Heart left ventricle (tissue), 16 donors: Measurements from ENCODE around the gene TRPM2. TPM values are rescaled to one million over a fixed set of nuclear protein-coding genes. Genes with fewer than 3 reads are reported as not detected.

ENCODE experiments used
- ATAC-seq, 4 donors: fragments of 200-7000 bp; cut with Tn5 transposase; one replicate each; pipeline ENCODE4 v1.9.1; 2020 to 2022; ENCODE audit warnings: moderate library complexity in 4 of 4, mild to moderate bottlenecking in 3 of 4, moderate number of reproducible peaks in 1 of 4
- DNase-seq, 5 donors: peaks; one replicate each; pipeline ENCODE4 v3.0.0-alpha.2; 2020
- H3K27ac ChIP-seq, 12 donors: fragments of 200-600 bp; sonication (generic) in 4 of 12; one replicate each; pipeline versions ENCODE4 v1.5.0 to v1.8.0; 2016 to 2022; ENCODE audit warnings: mild to moderate bottlenecking in 2 of 12
- H3K27me3 ChIP-seq, 9 donors: fragments of 200-600 bp; sonication (generic) in 2 of 9; one replicate each; pipeline versions ENCODE4 v1.5.1 to v1.8.0; 2016 to 2022; ENCODE audit warnings: mild to moderate bottlenecking in 3 of 9
- H3K36me3 ChIP-seq, 9 donors: fragments of 200-600 bp; sonication (generic) in 2 of 9; one replicate each; pipeline versions ENCODE4 v1.5.0 to v1.8.0; 2018 to 2022; ENCODE audit warnings: mild to moderate bottlenecking in 2 of 9
- H3K4me1 ChIP-seq, 12 donors: fragments of 200-600 bp; sonication (generic) in 4 of 12; one replicate each; pipeline versions ENCODE4 v1.5.0 to v1.8.0; 2016 to 2022; ENCODE audit warnings: mild to moderate bottlenecking in 3 of 12
- H3K4me3 ChIP-seq, 12 donors: fragments of 200-600 bp; sonication (generic) in 4 of 12; one replicate each; pipeline versions ENCODE4 v1.5.0 to v1.8.0; 2017 to 2022; ENCODE audit warnings: mild to moderate bottlenecking in 9 of 12, moderate library complexity in 4 of 12
- H3K9me3 ChIP-seq, 12 donors: fragments of 200-600 bp; sonication (generic) in 4 of 12; one replicate each; pipeline versions ENCODE4 v1.5.0 to v1.8.0; 2016 to 2022; ENCODE audit warnings: mild to moderate bottlenecking in 1 of 12
- POLR2A ChIP-seq, 2 donors: fragments of 450-650 bp; IDR thresholded peaks; one replicate each; pipeline ENCODE4 v1.6.1; 2017; ENCODE audit warnings: antibody characterized with exemption in 2 of 2, mild to moderate bottlenecking in 2 of 2, moderate library complexity in 2 of 2
- WGBS, 4 donors: extraction: QIAGEN DNeasy Blood & Tissue Kit in 2 of 4; methylation state at CpG; one replicate each; pipeline versions ENCODE4 v1.1.5 to v1.1.7; 2013 to 2018; 5-methylcytosine and 5-hydroxymethylcytosine counted together
- intact Hi-C, 10 donors: fragments of 100-400 bp; cut with DNase I; formaldehyde crosslinking; loops; one replicate each; pipeline versions ENCODE4 v1.11.1 to v1.14.2; 2022
- polyA plus RNA-seq, 2 donors: library from polyadenylated mRNA; stranded (reverse); fragments of 200-250 nt; gene quantifications; one replicate each; pipeline ENCODE4 v1.2.3, GENCODE V29; 2013
- total RNA-seq, 9 donors: library from RNA; depleted of rRNA in 2 of 9; stranded (reverse); fragments of >200 nt in 2 of 9; fragmentation: NEBNext Ultra II Directional in 3 of 9; extraction: Animal tissue kit (Norgen Biotek cat#: 25700) in 3 of 9; gene quantifications; one replicate each; pipeline versions ENCODE4 v1.1.0 to v1.2.4, GENCODE V29; 2016 to 2023
- TF ChIP-seq, protein P1 (sequence below), 12 donors: fragments of 200-600 bp; sonication (generic) in 4 of 12; IDR thresholded peaks; one replicate each; pipeline versions ENCODE4 v1.5.0 to v1.8.0; 2018 to 2022; ENCODE audit warnings: antibody characterized with exemption in 12 of 12, mild to moderate bottlenecking in 5 of 12
- donor health status: ischemic (EF 13 %, LVEDD 7.1; RV severe dilation, severe dysfunction).
- donor health status: healthy with polysubstance abuse.
- donor health status: DM: no; HTN: yes; CAD: no.
- donor health status: DM: no; HTN: no; CAD: no.
- donor health status: ischemic (EF 25% LVEDD 6.9; RV normal size, moderate dysfunction).
- donor health status: ischemic (EF 25% LVEDD 5.7; RV mildly dilated, moderate dysfunction).
- donor health status: healthy.
- donor health status: DM: yes; HTN: yes; CAD: no.
- donor health status: ischemic (EF 35%, LVEDD 5.7; RV mildly dilated, moderate dysfunction).
- donor health status: nonischemic (EF 11% LVEDD 7.7; RV severe dilation, severe dysfunction).
- donor health status: DM: yes; HTN: yes; CAD: no.
- donor health status: PGD.
- donor health status: ischemic (EF 29% LVEDD 5.4; RV normal size, mild dysfunction).
- donor health status: nonischemic (EF 23%, LVEDD 6.1; RV moderate dilation, normal function).

Gene TRPM2
- total and polyA plus RNA-seq, 11 donors, result 0.66 to 20.5 (median 1.2) TPM

- Histone ChIP-seq H3K36me3 (no peaks in the 10 kb centered on the region), H3K9me3 (no peaks in the 10 kb centered on the region), H3K4me3 (no peak overlapping the region), H3K27ac (no peak overlapping the region), H3K27me3 (peaks cover 9 to 40% (median 30%) of the 10 kb centered on the region in 9 donors), H3K4me1 (peaks cover 0 to 47% (median 0%) of the 10 kb centered on the region in 12 donors)
- WGBS, 4 donors, result 78 to 83% (median 81%) methylated on average over 12 to 18 of the region's 18 CpGs
- ATAC-seq, result no peak
- no peak for DNase-seq
- no peak for TF ChIP-seq POLR2A (IDR thresholded peaks at IDR 0.05)
- TF ChIP-seq, protein P1, sequence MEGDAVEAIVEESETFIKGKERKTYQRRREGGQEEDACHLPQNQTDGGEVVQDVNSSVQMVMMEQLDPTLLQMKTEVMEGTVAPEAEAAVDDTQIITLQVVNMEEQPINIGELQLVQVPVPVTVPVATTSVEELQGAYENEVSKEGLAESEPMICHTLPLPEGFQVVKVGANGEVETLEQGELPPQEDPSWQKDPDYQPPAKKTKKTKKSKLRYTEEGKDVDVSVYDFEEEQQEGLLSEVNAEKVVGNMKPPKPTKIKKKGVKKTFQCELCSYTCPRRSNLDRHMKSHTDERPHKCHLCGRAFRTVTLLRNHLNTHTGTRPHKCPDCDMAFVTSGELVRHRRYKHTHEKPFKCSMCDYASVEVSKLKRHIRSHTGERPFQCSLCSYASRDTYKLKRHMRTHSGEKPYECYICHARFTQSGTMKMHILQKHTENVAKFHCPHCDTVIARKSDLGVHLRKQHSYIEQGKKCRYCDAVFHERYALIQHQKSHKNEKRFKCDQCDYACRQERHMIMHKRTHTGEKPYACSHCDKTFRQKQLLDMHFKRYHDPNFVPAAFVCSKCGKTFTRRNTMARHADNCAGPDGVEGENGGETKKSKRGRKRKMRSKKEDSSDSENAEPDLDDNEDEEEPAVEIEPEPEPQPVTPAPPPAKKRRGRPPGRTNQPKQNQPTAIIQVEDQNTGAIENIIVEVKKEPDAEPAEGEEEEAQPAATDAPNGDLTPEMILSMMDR (IDR thresholded peaks at IDR 0.05), result no peak
- intact Hi-C loops, result no loop called here
Observed at GRCh38 chr21:44351535-44352252, 1.7 kb upstream of the TRPM2 start.

GRCh38 chr21:44352253-44352860 lies 1.1 kb upstream of the TRPM2 start:
- 74 to 81% (median 79%) methylated on average over 17 of the region's 17 CpGs for WGBS, 4 donors
- H3K4me3 ChIP-seq, result peak overlapping the region in 1 of 12 donors; percentile 65
- DNase-seq (no peak), ATAC-seq (no peak)
- peak overlapping the region in 8 of 12 donors; percentile 15 to 93 (median 42) for H3K27ac ChIP-seq
- H3K27me3 ChIP-seq, result peaks cover 9 to 40% (median 30%) of the 10 kb centered on the region in 9 donors
- H3K9me3 ChIP-seq, result no peaks in the 10 kb centered on the region
- intact Hi-C loops, result no loop called here
- peaks cover 0 to 51% (median 0%) of the 10 kb centered on the region in 12 donors for H3K4me1 ChIP-seq
- no peak for TF ChIP-seq POLR2A (IDR thresholded peaks at IDR 0.05)
- TF ChIP-seq, protein P1 (IDR thresholded peaks at IDR 0.05), result no peak
- peaks cover 0 to 6% (median 0%) of the 10 kb centered on the region in 9 donors for H3K36me3 ChIP-seq

GRCh38 chr21:44354001-44354405 lies 582 bp downstream of the TRPM2 start:
- Histone ChIP-seq H3K27me3 (peaks cover 9 to 34% (median 27%) of the 10 kb centered on the region in 9 donors), H3K36me3 (peaks cover 0 to 13% (median 0%) of the 10 kb centered on the region in 9 donors), H3K9me3 (no peaks in the 10 kb centered on the region), H3K4me1 (peaks cover 0 to 51% (median 0%) of the 10 kb centered on the region in 12 donors), H3K27ac (peak overlapping the region in 3 of 12 donors; percentile 59 to 93 (median 66)), H3K4me3 (peak overlapping the region in 7 of 12 donors; percentile 23 to 65 (median 35))
- no peak for DNase-seq
- WGBS, 4 donors, result 56 to 71% (median 68%) methylated on average over 8 of the region's 8 CpGs
- no peak for TF ChIP-seq POLR2A (IDR thresholded peaks at IDR 0.05)
- TF ChIP-seq, protein P1 (IDR thresholded peaks at IDR 0.05), result no peak
- peak in 2 of 4 donors; percentile 28 to 43 for ATAC-seq
- intact Hi-C loops, result no loop called here
